ENCODE results near the gene CEBPA. TPM values are rescaled to one million over a fixed set of nuclear protein-coding genes. Genes with fewer than 3 reads are reported as not detected.

CEBPA gene
- total and polyA plus RNA-seq, 8 donors: 4.4 to 18.7 (median 8.2) TPM

GRCh38 chr19:33250500-33250899, 51.8 kb downstream of the CEBPA start:
- intact Hi-C loops (cut with DNase I): no loop called here
- ATAC-seq: no peak
- H3K27ac ChIP-seq: no peak overlapping the region
- H3K9me3 ChIP-seq: no peaks in the 10 kb centered on the region
- no peaks in the 10 kb centered on the region for H3K36me3 ChIP-seq
- no peaks in the 10 kb centered on the region for H3K4me1 ChIP-seq
- no peak for TF ChIP-seq CTCF (IDR thresholded peaks at IDR 0.05)
- no peak for DNase-seq
- H3K27me3 ChIP-seq: no peaks in the 10 kb centered on the region
- no peak for FAIRE-seq
- H3K4me3 ChIP-seq: no peak overlapping the region
- 83 to 90% methylated on average over 1 of the region's 1 CpG for WGBS, 2 donors

Other genes with a start within 250 kb of the CEBPA start
- gene RHPN2, start 237.6 kb downstream of the CEBPA start, total RNA-seq: 10 to 100 TPM in 2 of 6 donors, 1 to 10 TPM in 4; 7.6 to 18.9 (median 8.2) TPM
- 10 to 100 TPM in 1 of 2 donors, 1 to 10 TPM in 1; 7.5 to 11.4 TPM for gene RHPN2, start 237.6 kb downstream of the CEBPA start, polyA plus RNA-seq
- gene GPATCH1, start 221.4 kb downstream of the CEBPA start, total RNA-seq: 1 to 10 TPM; 3.0 to 5.6 (median 3.6) TPM
- gene GPATCH1, start 221.4 kb downstream of the CEBPA start, polyA plus RNA-seq: 1 to 10 TPM; 4.3 to 6.1 TPM
- not detected for gene WDR88, start 170.4 kb downstream of the CEBPA start, total RNA-seq
- not detected for gene WDR88, start 170.4 kb downstream of the CEBPA start, polyA plus RNA-seq
- 10 to 100 TPM in 5 of 6 donors, 1 to 10 TPM in 1; 7.2 to 21.0 (median 13.2) TPM for gene LRP3, start 108.2 kb downstream of the CEBPA start, total RNA-seq
- gene LRP3, start 108.2 kb downstream of the CEBPA start, polyA plus RNA-seq: 10 to 100 TPM in 1 of 2 donors, 1 to 10 TPM in 1; 9.2 to 18.9 TPM
- under 1 TPM in 1 of 6 donors, not detected in 5; 0.38 TPM for gene SLC7A10, start 76.7 kb downstream of the CEBPA start, total RNA-seq
- gene SLC7A10, start 76.7 kb downstream of the CEBPA start, polyA plus RNA-seq: 1 to 10 TPM in 1 of 2 donors, under 1 TPM in 1; 0.28 to 1.3 TPM
- gene CEBPG, start 71.2 kb upstream of the CEBPA start, total RNA-seq: 10 to 100 TPM in 2 of 6 donors, 1 to 10 TPM in 4; 6.2 to 34.5 (median 9.4) TPM
- gene CEBPG, start 71.2 kb upstream of the CEBPA start, polyA plus RNA-seq: 10 to 100 TPM in 1 of 2 donors, 1 to 10 TPM in 1; 7.0 to 11.6 TPM
- gene PEPD, start 219.3 kb upstream of the CEBPA start, total RNA-seq: 10 to 100 TPM; 13.7 to 31.8 (median 20.1) TPM
- 10 to 100 TPM; 23.8 to 36.1 TPM for gene PEPD, start 219.3 kb upstream of the CEBPA start, polyA plus RNA-seq